ENCODE results near the gene CREBBP.
A peak's percentile ranks its signal among the peaks of the same experiment; 100 is the strongest.

The CREBBP gene

DNA sequence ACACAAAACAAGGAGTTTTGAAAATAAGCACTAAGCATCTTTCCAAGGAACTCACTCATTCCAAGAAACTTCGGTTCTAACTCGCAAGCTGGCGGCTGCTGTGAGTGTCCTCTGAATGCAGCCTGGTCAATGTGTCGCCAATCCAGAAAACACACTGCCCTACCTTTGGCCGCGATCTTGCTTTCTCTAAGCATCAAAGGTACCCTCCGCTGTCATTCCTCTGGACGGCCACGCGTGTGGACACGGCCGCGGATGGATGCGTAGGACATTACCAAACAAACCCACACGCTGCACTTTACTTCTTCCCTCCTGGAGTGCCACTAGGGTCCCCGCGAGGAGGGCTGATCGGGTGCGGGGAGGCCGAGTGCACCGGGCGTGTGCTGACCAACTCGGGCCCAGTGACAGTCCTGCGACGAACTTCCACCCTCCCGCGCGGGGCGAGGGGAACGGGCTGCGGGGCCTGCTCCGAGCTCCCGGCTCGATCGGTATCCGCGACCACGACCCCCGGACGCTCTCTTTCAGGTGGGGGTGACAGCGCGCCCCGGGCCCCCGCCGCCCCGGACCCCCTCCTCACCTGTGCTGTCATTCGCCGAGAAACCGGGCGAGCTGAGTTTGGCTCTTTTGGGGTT, 1.1 kb downstream of the CREBBP start:
- DNase-seq = peak; percentile 8

GRCh38 chr16:3878610-3879009, 1.9 kb downstream of the CREBBP start:
- DNase-seq = no peak

GRCh38 chr16:3876695-3877094, 3.8 kb downstream of the CREBBP start:
- DNase-seq = no peak

DNA sequence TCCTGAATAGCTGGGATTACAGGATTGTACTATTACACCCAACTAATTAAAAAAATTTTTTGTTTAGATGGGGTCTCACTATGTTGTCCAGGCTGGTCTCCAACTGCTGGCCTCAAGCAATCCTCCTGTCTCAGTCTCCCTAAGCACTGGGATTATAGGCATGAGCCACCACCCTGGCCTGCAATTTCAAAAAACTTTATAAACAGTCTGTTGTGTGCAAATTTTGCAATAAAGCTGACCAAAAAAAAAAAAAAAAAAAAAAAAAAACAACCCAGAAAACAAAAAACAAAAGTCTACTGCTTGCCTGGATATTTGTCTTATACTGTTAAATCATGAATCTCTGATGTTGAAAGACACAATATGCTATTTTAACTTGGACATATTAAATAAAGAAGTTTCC, 4.4 kb downstream of the CREBBP start:
- DNase-seq = no peak

- no peak for DNase-seq
These were observed 5.5 kb downstream of the CREBBP start for GRCh38 chr16:3874794-3875692.

DNA sequence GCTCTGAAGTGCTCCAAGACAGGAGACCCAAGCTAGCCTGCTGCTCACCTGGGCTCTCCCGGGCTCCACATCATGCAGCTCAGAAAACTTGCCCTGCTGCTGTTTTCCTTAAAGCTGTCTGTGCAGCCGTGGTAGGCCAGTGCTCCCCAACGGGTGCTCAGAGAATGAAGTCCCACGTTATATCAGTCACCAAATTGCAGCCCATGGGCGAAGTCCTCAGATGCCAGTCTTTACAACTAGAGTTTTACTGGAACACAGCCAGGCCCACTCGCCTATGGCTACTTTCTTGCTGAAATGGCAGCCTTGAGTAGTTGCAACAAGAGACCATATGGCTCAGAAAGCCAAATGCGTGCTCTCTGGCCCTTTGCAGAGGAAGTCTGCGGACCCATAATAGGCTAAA, 6.3 kb downstream of the CREBBP start:
- no peak for DNase-seq

DNA sequence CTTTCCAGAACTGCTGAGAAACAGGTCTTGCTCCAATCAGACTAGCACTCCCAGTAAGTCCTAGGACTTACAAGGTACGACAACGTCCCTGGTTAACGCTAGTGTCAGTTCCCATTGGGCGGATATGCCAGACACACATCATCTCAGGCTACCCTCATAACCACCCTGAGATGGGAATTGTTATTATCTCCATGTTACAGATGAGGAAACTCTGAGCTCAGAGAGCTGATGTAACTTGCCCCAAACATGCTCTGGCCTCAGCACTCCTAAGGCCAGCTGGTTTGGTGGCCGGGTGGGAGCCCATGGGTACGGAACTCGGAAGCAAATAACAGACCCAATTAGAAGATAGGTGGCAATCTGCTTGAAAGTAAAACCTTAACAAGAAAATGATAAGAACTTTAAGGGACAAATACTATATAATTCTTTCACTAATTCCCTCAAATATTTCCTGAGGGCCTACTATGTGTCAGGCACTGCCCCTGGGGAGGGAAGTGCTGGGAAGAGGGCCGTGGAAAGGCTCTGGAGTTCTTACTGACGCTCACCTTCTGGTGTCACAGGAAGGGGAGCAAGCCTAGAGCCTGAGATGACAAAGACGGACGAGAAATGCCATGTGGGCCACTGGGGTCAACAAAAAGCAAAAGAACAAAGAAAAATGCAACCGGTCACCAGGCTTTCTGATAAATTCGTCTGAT, 6.9 kb downstream of the CREBBP start:
- DNase-seq = no peak

GRCh38 chr16:3872216-3872895, 8.2 kb downstream of the CREBBP start:
- no peak for DNase-seq

DNA sequence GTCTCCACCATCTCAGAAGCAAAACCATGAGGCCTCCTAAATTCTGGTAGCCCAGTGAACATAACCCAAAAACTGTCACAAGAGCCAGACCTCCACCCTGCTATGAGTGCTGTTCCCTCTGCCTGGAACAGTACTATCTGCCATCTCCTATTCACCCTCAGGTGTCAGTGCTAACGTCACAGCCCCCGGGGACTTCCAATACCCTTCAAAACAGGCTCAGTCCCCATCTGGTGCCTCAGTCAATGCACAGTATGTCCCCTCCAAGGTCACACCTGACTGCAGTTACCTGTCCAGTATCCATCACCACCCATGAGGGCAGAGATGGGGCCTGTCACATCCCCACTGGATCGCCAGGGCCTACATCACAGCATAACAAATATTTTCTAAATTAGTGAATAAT, 11.5 kb downstream of the CREBBP start:
- no peak for DNase-seq

DNA sequence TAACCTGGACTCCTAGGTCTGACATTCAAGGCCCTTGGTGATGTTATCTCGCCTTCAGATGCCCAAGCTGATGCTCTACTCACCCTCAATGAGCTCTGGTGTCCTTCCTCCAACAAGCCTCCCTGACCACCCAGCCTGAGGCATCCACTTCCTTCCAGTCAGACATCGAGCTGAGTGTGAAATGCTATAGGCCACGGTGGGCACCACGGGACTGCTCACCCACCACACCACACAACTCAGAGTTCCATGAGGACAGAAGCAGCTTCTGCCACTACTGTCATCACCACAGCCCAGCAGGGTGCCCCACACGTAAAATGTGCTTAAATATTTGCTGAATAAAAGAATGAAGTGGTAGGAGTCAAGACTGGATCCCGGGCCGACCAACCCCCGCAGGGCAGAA, 12.0 kb downstream of the CREBBP start:
- no peak for DNase-seq

GRCh38 chr16:3866703-3867431, 13.6 kb downstream of the CREBBP start:
- no peak for DNase-seq

GRCh38 chr16:3865241-3865640, 15.3 kb downstream of the CREBBP start:
- DNase-seq = no peak

GRCh38 chr16:3864562-3864961, 16.0 kb downstream of the CREBBP start:
- no peak for DNase-seq

GRCh38 chr16:3863587-3863986, 16.9 kb downstream of the CREBBP start:
- DNase-seq = no peak

DNA sequence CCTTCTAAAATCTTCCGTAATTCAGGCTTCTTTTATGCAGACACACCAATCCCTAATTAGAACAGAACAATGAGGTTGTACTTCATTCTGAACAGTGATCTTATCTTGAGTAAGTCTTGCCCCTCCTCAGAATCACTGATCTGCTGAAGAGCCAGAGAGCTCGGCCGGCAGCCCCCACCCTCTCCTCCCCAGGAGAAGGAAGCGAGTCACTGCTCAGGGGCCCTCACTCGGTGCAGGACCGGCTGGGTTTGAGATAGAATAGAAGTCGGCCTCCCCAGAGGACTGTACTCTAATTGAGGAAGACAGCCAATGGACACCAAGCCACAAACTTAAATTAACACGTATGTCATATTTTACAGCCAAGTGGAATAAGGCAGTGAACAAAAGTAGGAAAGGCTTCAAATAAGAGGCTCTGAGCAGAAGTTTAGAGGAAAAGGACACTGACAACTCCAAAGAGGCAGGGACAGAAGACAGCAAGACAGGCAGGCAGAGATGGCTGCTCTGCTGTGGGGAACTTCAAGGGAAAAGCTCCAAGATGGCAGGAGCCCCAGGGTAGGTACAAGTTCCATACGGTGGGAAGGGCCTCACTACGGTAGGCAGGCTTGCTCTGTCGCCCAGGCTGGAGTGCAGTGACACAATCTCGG, 18.6 kb downstream of the CREBBP start:
- DNase-seq = no peak

- no peak for DNase-seq
These were observed 20.6 kb downstream of the CREBBP start for GRCh38 chr16:3859889-3860288.

- DNase-seq = no peak
These were observed 21.7 kb downstream of the CREBBP start for GRCh38 chr16:3858801-3859200.

DNA sequence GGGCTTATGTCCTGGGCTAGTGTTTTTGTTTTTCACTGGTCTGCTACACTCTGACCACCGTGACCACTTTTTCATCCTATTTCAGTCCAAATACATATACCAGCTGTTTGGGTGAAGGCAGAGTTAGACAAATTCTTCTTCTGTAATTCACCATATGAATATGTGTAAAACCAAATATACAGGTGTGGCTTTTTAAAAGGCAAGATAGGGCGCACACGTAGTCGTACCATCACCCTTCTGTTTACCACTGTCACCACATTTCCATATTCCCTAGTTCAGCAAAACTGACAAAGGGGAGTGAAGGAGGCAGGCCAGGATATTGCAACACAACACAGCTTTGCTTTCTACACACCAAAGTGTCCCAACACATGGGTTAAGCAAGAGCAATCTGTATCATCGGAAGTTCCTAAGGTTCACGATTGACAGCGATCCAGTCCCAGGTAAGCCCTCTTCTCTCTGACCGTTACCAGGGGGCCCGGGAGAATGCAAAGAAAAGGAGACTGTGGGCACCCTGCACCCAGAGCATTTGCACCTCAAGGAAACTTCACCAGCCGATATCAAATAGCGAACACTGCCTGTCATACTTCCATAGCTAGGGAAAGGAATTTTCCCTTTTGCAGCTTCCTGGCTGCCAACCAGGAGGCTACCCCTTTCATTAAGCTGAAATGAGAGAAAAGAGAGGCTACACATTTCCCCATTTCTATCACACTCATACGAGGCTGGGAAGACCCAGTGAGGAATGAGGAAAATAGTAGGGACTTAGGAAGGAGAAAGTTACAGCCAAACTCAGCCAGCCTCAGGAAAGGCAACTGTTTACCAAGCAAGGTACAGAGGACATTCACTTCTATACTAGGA, 23.1 kb downstream of the CREBBP start:
- no peak for DNase-seq

DNA sequence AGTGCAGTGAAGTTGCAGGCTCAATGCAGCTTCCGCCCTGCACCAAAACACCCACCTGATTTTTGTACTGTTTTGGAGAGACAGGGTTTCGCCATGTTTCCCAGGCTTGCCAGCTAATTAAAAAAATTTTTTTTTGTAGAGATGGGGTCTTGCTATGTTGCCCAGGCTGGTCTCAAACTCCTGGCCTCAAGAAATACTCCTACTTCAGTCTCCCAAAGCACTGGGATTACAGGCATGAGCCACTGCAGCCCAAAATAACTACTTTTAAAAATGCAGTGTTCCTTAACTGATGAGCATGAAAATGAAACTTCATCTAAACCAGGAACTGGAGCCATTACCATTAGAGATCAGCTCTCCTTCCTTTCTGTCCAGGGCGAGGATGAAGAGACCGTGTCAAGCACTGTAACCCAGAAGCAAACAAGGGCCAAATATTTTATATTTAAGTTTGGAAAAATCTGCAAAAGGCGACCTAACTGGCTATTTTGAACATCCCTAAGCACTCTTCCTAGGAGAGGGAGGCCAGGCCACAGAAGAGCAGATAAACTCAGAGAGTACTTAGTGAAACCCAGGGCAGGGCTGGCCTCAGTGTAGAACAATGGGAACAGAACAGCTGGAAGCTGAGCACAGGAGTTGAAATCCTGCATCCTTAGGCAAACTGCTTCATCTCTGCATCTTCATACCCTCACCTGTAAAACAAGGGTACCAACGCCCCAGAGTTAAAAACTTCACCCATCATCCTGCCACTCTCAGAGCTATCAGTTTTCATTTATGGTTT, 24.0 kb downstream of the CREBBP start:
- no peak for DNase-seq

Measured in stimulated activated naive CD4-positive, alpha-beta T cell treated with Interleukin-2 at 50 U/mL for 16 hours (primary cell).